ENCODE data around the gene DYSF. TPM values are rescaled to one million over a fixed set of nuclear protein-coding genes. Genes with fewer than 3 reads are reported as not detected.
A peak's percentile ranks its signal among the peaks of the same experiment; 100 is the strongest.

Gene DYSF
- total RNA-seq, 1 donor from 2014 or later, result 0.82 TPM

DNA sequence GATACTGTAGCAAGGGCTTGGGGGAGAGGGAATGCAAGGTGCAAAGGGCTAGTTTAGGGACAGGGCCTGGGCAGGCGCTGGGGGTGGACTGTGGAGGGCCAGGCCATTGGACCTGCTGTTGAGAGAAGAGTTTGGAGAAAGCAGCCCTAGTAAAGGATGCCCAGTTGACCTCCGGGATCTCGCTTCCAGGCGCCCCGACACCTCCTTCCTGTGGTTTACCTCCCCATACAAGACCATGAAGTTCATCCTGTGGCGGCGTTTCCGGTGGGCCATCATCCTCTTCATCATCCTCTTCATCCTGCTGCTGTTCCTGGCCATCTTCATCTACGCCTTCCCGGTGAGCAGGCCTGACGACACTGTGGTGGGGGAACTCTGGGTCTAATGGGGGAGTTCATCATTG, 229.0 kb downstream of the DYSF start:
- DNase-seq (ENCODE audit: low spot score in 2 of 2), result no peak
- no peak for FAIRE-seq

DNA sequence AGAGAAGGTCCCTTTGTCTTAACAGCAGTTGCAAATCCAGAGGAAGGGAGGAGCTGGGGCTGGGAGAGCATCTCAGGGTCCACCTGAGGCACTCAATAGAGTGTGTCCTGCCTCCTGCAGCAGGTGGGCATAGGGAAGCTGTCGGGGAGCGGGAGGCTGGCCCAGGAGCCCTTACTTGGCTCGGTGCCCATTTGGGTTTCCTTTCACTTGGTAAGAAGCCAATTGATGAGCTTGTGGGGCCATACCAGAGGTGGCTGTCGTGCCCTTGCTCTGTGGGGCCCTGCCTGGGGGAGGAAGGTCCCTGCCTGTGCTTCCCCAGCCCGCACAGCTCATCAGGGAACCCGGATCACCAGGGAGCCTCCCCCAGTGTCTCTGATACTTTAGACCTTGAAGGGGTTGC, 229.7 kb downstream of the DYSF start:
- FAIRE-seq (no peak), DNase-seq (ENCODE audit: low spot score in 2 of 2) (no peak)

DNA sequence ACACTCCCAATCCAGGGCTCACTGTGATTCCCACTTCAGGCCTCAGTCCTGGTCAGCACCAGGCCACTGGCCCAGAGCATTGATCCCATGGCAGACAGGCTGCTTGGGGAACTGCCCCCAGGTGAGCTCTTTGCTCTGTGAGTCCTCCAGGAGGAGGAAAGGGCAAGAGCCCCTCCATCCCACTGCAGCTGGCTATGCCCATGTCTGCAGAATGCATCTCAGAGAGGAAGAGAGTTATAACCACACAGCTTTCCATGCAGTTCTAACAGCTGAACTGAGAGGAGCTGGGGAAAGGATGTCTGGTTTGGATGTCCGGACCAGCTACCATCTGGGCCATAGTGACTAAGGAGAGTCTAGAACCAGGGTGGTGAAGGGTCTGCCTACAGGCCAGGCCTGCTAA, 230.3 kb downstream of the DYSF start:
- no peak for FAIRE-seq
- DNase-seq (ENCODE audit: low spot score in 2 of 2), result no peak

DNA sequence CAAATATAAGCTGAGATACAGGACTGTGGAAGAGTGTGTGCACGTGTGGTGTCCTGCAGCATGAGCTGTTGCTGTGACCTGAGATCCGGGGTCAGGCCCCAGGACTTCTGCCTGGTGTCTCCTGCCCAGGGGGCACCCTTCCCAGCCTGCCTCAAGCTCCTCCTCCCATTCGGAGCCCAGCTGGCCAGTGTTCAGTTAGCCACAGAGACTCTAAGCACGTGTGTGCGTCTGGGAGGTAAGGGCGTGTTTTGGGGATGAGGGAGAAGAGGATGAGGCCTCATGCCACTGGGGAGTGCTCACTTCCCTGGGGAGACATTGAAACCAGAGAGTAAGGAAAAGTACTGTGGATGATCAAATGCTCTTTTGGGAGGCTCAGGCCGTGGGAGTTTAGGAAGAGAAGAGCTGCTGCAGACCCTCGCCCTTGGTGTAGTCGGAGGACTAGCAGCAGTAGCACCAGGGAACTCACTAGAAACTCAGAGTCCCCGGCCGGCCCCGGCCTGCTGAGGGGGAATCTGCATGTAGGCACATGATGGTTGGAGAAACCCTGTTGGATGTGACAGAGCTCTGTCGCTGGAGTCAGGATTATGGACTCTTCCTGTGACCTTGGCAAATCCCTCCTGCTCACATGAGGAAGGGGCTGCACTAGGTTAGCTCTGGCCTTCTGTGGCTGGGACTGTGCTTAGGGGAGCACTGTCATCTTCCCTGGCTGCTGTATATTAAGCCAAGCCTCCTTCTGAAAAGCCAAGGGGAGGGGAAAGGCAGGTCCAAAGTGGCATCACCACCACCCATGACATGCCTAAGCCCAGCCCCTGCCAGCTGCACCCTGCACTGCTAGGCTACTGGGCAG, 231.1 kb downstream of the DYSF start:
- DNase-seq (ENCODE audit: low spot score in 2 of 2), result no peak
- no peak for FAIRE-seq

DNA sequence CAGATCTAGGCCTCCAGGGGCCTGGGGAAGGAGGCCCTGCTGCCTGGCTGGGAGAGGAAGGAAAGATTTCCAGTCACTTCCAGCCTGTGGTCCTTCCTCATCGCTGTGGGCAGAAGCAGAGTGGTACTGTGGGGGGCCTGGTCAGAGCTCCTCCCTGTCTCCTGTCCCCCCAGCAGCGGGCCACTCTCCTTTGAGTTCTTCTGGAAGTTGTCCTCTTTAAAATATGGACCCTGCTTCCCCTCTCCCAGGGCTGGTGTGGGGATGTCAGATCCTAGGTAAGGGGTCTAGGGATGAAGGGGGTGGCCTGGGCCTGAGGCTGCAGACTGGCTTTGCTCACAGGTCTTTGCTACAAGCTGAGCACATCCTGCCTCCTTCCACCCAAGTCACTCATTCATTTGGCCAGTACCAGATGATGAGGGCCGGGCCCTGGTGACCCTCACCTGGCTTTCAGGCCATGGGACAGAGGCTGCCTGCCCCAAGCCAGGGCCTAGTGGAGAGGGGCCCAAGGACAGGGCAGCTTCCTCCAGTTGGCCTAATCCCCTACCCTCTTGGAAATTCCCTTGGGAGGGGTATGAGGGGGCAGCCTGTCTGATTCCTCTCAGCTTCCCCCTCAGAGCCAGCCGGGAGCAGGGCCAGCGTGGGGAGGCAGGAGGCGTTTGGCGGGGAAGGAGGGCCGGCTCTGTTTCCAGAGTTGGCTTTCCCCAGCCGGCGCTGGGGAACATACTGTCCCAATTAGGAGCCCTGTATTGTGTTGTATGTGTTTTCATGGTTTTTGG, 231.9 kb downstream of the DYSF start:
- FAIRE-seq, result no peak
- peak; percentile 18 to 66 for DNase-seq (ENCODE audit: low spot score in 2 of 2)

DNA sequence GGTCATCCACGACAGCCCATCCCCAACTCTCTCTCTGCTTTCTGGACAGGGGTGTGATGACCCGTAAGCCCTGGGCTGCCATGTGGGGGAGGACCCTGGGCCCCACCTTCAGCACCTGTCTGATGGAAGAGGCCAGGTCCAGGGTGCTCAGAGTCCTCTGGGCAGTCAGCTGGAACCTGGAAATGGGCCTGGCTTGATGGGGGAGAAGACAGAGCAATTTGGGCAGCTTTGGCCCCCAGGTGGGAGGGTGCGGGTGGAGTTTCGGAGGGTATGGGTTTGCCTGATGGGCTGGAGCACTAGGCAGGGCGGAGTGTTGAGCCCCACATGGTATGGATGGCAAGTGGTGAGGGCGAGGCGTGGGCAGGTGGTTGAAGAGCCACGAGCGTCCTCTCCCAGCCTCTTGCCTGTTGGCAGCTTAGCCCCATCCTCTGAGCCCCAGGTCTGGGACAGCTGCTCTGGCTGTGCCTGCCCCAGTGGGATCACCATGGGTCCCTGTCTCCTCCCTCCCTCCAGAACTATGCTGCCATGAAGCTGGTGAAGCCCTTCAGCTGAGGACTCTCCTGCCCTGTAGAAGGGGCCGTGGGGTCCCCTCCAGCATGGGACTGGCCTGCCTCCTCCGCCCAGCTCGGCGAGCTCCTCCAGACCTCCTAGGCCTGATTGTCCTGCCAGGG, 232.7 kb downstream of the DYSF start:
- FAIRE-seq (no peak), DNase-seq (ENCODE audit: low spot score in 2 of 2) (no peak)

DNA sequence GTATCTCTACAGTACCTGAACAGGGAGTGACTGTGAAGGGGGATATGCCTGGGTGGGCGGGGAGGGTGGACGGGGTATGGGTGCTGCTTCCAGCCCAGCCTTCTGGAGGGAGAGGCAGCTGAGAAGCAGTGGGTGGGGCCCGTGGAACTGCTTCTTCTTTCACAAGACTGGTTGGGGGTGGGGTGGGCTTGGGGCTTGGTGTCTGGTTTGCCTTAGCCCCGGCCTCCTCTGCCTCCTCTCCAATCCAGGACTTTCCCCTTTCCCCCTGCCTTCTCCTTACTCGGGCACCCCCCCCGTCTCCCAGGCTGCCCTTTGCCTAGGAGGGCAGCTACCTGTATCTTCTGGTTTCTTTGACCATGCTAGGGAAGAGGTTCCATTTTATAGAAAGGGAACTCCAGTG, 233.4 kb downstream of the DYSF start:
- no peak for FAIRE-seq
- no peak for DNase-seq (ENCODE audit: low spot score in 2 of 2)

DNA sequence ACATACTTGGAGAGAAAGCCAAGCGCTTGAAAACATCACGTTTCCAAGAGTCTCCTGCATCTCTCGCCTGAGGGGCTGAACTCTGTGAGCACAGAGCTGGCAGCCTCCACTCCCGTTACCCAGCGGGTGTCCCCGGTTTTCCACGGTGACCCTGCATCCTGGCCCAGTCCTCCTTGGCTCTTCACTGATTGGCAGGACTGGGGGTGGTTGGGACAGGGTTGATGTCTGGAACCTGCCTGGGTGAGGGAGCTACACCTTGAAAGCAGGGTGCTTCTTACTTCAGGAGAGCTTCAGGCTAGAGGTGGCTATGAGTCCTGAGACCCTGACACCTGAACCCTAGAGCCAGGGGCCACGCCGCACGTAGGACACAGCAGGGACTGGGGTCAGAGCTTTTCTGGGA, 234.1 kb downstream of the DYSF start:
- DNase-seq (ENCODE audit: low spot score in 2 of 2), result no peak
- FAIRE-seq, result no peak

DNA sequence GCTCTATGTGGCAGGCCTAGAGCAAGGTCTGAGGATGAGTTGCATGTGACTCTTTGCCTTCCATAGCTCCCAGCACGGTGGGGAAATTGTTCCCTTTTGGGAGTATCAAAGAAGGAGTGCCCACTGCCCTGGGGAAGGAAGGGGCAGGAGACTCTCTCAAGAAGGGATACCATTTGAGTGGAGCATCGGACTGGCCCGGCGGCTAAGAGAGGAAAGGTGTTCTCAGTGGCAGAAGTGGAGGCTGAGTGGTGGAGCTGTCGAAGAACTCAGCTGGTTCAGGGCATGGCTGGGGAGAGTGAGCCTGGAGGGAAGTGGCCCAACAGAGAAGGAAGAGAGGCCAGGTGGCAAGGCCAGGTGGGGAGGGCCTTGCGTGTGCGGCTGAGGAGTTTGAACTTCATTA, 235.2 kb downstream of the DYSF start:
- FAIRE-seq (no peak), DNase-seq (ENCODE audit: low spot score in 2 of 2) (no peak)

DNA sequence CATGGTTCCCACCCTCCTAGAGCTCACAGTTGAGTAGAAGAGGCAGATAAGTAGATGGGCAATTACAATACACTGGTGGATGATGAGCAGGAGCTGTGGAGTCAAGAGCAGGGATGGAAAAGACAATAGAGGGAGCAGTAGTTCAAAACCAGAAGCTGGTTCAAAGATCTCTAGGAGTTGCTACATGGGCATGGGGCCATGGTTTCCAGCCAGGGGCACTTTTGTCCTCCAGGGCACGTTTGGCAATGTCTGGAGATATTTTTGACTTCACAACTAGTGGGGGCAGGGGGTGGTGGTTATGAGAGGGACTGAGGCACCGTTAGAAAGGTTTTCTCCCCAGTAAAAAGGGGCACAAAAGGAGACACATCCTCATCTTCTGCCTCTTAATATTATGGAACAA, 236.0 kb downstream of the DYSF start:
- DNase-seq (ENCODE audit: low spot score in 2 of 2) (no peak), FAIRE-seq (no peak)

DNA sequence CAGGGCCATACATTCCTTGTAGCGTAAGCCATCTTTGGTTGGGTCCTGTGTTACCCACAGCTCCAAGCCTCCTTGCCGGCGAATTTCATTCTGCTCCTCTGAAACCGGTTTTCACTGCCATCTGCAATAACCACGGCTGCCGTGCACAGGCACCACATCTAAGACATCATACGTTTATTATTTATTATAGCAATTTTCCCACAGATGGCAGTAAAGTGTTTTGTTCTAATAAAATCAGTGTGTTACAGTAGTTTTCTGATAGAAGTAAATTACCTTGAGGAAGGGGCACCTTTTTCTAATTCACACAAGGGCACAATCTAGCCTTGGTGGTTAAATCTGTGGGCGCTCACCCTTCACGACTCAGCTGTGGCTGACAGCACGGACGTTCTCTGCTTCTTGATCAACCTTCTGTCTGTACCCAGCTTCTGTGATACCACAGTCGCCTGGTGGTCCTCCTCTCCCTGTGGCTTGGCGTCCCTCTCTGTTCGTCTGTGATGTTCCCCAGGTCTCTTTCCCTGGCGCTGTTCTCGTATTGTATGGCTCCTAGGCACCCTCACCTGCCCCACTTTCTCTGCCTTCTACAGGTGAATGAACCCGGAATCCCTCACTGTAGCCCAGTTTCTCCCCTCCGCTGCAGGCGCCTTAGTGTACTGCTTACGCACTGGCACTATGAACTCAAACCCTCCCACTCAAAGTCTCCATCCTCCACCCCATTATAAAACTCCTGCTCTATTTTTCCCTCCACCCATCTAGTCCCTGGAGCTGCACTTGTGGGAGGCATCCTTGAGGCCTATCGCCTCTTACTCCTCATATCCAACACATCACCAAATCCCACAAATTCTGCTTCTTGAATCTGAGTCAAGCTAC, 236.8 kb downstream of the DYSF start:
- DNase-seq (ENCODE audit: low spot score in 2 of 2) (no peak), FAIRE-seq (no peak)

DNA sequence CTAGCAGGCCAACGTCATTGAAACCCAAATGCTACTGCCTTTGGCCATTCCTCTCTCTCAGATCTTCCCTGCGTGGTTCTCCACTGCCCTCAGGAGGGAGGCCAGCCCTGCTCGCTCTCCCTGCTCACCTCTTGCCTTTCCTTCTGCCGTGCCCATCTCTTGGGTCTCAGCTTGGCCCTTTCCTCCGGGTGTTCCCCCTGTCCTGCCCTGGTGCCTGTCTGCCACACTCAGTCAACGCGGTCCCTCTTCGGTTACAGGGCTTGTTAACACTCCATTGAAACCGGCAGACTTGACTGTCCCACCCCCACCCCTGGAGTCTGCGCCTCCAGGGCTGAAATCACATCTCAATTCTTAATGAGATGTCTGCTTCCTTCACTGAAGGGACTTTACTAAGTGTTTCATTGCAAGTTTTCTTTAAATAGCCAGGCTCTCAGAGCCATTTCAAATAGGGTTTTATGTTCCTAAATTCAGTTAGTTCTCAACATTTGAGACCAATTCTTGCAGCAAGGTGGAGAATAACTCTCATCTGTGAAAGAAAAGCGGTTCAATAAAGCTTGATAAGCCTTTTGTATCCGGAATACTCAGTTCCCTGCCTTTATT, 237.6 kb downstream of the DYSF start:
- DNase-seq (ENCODE audit: low spot score in 2 of 2), result no peak
- FAIRE-seq, result no peak

DNA sequence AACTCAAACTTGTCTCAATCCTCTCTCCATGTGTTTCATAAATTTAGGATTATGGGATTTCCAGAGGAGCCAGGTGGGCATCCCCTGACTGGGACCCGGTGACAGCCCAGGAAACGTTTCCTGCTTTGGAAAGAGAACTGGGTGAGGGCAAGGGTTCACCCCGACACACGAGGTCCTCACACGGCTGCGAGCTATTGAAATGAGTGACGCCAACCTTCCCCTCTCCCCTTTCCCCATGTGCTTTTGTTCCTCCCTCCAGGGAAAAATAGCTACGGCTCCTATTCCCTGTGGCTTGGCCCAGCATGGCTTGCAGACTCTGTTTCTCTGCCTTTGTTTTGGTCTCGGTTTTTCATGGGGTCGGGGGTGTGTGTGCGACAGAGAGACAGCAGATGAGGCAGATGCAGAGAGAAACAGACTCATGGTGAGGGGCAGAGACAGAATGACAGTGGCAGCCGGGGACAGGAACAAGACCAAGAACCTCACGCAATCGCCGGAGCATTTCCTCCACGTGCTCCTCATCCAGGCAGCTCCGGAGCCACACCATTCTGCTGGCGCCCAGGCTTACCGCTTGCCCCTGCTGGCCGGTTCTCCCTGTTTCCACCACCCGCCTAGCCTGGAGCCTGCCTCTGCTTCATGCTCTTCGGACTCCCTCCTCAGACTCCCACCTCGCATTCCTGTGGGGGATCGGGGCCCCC, 238.5 kb downstream of the DYSF start:
- FAIRE-seq, result no peak
- DNase-seq (ENCODE audit: low spot score in 2 of 2), result no peak

DNA sequence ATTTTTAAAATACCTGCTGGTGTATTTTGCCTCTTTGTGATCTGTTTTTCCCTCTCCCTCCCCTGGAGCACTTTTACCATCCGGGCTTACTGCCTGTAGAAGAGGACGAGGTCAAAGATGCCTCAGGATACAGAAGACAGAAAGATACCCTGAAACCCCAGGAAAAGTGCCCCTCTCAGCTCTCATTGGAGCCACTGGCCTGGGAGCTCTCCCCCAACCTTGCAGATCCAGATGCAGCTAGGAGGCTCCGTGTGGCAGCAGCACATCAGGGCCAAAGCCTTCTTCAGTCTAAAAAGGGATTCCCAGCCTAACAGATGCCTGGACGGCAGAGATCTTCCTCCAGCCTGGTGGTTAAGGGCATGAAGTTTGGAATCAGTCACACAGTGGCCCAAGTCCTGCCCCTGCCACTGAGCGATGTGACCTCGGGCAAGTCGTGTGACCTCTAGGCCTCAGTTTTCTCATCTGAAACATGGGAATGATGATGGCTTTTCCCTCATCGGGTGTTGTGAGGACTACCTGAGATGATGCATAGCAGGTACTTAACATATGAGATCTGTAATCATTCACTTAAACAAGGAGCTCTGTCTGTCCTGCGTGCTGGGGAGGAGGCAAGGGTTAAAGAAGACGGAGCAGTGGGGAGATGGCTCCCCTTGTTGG, 239.4 kb downstream of the DYSF start:
- FAIRE-seq (no peak), DNase-seq (ENCODE audit: low spot score in 2 of 2) (no peak)

DNA sequence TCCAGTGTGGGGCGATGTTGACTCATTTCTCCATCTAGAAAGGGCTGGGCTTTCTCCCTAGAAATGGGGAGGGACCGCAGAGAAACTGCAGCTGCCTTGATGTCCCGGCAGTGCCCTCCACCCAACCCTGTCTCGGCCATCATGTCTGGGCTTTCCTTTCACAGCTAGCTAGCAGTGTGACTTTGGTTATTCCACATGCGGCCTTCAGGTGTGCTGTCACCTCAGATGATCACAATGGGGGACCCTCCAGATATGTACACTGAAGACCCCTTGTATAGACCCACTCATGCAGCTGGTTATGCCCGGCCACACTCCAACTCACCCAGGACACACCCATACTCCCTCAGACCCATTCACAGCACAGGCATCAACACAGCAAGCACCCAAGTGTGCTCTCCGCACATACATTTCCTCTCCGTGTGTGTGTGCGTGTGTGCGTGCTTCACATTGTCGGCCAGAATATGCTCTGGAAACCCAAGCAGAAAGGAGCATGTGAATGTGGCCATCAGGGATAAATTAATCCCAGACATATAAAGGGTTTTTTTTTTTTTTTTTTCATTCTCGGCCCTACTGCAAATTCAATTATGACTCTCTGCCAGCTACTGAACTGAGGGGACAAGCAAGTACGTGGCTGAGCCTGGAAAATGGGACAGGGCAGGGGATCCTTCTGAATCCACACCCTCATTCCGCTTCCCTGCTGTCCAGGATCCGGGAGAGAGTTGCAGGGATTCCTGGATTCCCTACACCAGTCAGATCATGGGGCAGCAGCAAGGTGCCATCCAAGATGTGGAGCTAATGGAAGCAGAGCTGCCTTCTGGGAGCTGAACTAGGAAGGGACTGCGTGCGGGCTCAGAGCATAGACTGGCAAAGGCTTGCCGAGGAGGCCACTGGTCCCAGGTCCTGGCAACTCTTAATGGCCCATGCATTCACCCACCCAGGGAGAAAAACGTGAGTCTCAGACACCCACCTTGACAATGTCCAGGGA, 240.2 kb downstream of the DYSF start:
- DNase-seq (ENCODE audit: low spot score in 2 of 2) (no peak), FAIRE-seq (no peak)

DNA sequence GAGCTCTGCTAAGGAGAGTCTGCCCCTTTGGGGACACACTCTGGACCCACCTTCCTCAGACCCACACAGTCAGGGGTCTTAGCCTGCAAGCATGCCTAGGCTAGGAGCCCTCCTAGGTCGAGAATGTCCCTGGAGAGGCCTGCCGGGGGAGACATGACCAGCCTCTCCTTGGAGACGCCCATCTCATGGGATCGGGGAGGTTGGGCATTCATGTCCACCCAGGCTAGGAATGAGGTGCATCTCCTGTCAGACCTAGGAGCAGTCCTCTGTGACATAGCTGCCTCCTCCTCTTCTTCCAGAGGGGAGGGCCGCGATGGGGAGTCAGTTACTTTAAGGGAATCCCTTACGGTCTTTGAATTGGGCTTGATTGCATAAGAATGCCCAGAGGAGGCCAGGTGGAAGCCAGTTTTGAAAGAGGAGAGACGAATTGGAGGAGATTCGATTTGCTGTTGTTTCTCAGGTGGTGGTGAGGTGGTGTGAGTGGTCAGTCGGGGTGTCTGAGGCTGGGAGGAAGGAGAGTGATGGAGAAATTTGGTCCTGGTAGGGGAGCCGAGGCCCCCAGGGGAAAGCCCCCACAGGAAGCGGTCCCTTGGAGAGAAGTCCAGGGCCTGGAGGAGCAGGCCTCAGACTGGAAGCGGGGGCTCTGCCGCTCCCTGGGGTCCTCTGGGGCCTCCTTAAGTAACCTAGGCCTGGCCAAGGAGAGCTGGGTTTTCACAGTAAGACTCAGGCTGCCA, 241.3 kb downstream of the DYSF start:
- FAIRE-seq, result no peak

More for the DNA sequence above, 241.3 kb downstream of the DYSF start:
- no peak for DNase-seq (ENCODE audit: low spot score in 2 of 2)
